Measurements from ENCODE around the gene AUTS2. TPM values are rescaled to one million over a fixed set of nuclear protein-coding genes. Genes with fewer than 3 reads are reported as not detected.

The AUTS2 gene
- total and polyA plus RNA-seq, 2 donors (not counting 1 experiment from before 2014, with no cell fraction given): 0.60 to 9.1 TPM

DNA sequence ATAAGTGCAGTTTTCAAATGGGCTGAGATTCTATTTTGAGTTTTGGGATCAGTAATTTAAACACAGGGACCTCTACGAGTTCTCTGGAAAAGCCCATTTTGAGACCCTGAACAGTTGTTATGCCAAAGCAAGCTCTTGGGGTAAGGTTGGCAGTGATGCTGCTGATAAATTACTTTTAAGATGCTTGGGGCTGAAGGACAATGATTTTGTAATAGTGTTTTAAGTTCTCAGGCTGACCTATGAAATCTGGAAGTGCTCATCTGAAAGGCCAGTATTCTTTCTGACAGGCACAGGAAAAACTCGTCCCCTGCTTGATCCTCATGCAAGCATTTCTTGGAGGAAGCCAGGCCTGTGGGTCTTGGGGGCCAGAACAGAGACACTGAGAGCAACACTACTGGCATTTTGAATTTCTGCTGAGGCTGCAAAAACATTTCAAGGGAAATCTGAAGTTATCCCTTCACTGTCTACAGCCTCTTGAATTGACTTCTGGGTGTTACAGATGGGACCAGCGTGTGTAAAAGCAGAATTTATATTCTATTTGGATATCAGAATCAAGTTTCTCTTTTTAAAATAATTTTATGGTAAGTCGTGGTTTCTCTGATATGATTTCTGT lies 79.7 kb downstream of the AUTS2 start:
- H4K20me1 ChIP-seq (ENCODE audit: control insufficient read depth, extremely low read depth, insufficient read depth, low read length): no peaks in the 10 kb centered on the region
- H2AFZ ChIP-seq (ENCODE audit: low read length): no peak overlapping the region
- H3K4me3 ChIP-seq (replicated peaks in 1 of 4; ENCODE audit: control extremely low read depth in 1 of 4, insufficient read depth in 1 of 4, low read depth in 3 of 4, low read length in 4 of 4): no peak overlapping the region
- no peaks in the 10 kb centered on the region for H3K79me2 ChIP-seq (ENCODE audit: control insufficient read depth, insufficient read depth, low read length)
- H3K9ac ChIP-seq (ENCODE audit: insufficient read depth, low read length): no peak overlapping the region
- no peak for TF ChIP-seq EZH2 (IDR thresholded peaks at IDR 0.05; ENCODE audit: low read length, missing control alignments)
- TF ChIP-seq, protein P1, sequence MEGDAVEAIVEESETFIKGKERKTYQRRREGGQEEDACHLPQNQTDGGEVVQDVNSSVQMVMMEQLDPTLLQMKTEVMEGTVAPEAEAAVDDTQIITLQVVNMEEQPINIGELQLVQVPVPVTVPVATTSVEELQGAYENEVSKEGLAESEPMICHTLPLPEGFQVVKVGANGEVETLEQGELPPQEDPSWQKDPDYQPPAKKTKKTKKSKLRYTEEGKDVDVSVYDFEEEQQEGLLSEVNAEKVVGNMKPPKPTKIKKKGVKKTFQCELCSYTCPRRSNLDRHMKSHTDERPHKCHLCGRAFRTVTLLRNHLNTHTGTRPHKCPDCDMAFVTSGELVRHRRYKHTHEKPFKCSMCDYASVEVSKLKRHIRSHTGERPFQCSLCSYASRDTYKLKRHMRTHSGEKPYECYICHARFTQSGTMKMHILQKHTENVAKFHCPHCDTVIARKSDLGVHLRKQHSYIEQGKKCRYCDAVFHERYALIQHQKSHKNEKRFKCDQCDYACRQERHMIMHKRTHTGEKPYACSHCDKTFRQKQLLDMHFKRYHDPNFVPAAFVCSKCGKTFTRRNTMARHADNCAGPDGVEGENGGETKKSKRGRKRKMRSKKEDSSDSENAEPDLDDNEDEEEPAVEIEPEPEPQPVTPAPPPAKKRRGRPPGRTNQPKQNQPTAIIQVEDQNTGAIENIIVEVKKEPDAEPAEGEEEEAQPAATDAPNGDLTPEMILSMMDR (conservative IDR thresholded peaks at IDR 0.05 in 1 of 2, IDR thresholded peaks at IDR 0.05 in 1 of 2; ENCODE audit: low read depth in 1 of 2, low read length in 2 of 2): no peak
- no peaks in the 10 kb centered on the region for H3K27me3 ChIP-seq (ENCODE audit: control insufficient read depth, insufficient read depth, low read length)
- no peak for DNase-seq (ENCODE audit: low read depth in 2 of 2)
- H3K36me3 ChIP-seq (ENCODE audit: control insufficient read depth, insufficient read depth, low read length): no peaks in the 10 kb centered on the region
- H3K27ac ChIP-seq (ENCODE audit: insufficient read depth, low read length): no peak overlapping the region
- H3K9me3 ChIP-seq (ENCODE audit: control insufficient read depth, insufficient read depth, low read depth, low read length): no peaks in the 10 kb centered on the region
- no peak overlapping the region for H3K4me2 ChIP-seq (ENCODE audit: extremely low read depth, insufficient read depth, low read length)
- H3K4me1 ChIP-seq (ENCODE audit: control insufficient read depth, extremely low read depth, insufficient read depth, low read length): no peaks in the 10 kb centered on the region

DNA sequence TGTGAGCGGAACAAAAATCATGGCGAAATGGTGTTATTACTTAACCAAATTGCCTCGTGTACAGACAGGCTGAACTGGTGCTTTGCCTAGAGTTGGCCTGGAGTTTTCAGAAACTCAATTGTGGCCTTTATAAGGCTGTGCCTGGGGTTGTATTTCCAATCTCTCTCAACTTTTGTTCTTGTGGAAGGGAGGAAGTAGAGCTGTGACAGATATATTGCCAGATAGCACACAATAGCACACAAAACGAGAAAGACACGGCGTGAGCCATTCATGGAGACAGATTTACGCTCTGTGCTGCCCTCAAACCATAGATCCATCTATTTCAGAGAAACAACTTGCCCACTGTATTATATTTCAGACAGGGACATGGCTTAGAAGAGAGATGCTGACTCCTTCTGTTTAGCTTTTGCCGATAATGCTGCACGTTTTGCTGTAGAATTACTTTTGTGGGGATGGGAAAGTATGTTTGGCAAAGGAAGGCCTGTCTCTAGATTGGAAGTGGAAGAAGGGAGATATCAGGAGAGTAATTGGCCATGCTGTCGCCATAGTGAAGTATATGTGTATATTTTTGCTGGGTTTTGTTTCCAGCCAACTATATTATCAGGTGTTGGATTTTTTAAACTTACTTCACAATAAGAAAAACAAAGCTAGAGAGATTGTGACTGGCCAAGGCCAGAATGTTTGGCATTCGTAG lies 80.4 kb downstream of the AUTS2 start:
- H3K79me2 ChIP-seq (ENCODE audit: control insufficient read depth, insufficient read depth, low read length): no peaks in the 10 kb centered on the region
- no peaks in the 10 kb centered on the region for H3K4me1 ChIP-seq (ENCODE audit: control insufficient read depth, extremely low read depth, insufficient read depth, low read length)
- no peak overlapping the region for H3K4me2 ChIP-seq (ENCODE audit: extremely low read depth, insufficient read depth, low read length)
- no peak for DNase-seq (ENCODE audit: low read depth in 2 of 2)
- H3K27ac ChIP-seq (ENCODE audit: insufficient read depth, low read length): no peak overlapping the region
- no peak overlapping the region for H3K4me3 ChIP-seq (replicated peaks in 1 of 4; ENCODE audit: control extremely low read depth in 1 of 4, insufficient read depth in 1 of 4, low read depth in 3 of 4, low read length in 4 of 4)
- H3K36me3 ChIP-seq (ENCODE audit: control insufficient read depth, insufficient read depth, low read length): no peaks in the 10 kb centered on the region
- H3K9me3 ChIP-seq (ENCODE audit: control insufficient read depth, insufficient read depth, low read depth, low read length): no peaks in the 10 kb centered on the region
- no peaks in the 10 kb centered on the region for H3K27me3 ChIP-seq (ENCODE audit: control insufficient read depth, insufficient read depth, low read length)
- H3K9ac ChIP-seq (ENCODE audit: insufficient read depth, low read length): no peak overlapping the region
- no peaks in the 10 kb centered on the region for H4K20me1 ChIP-seq (ENCODE audit: control insufficient read depth, extremely low read depth, insufficient read depth, low read length)
- no peak overlapping the region for H2AFZ ChIP-seq (ENCODE audit: low read length)
- no peak for TF ChIP-seq EZH2 (IDR thresholded peaks at IDR 0.05; ENCODE audit: low read length, missing control alignments)
- TF ChIP-seq, protein P1 (conservative IDR thresholded peaks at IDR 0.05 in 1 of 2, IDR thresholded peaks at IDR 0.05 in 1 of 2; ENCODE audit: low read depth in 1 of 2, low read length in 2 of 2): no peak

DNA sequence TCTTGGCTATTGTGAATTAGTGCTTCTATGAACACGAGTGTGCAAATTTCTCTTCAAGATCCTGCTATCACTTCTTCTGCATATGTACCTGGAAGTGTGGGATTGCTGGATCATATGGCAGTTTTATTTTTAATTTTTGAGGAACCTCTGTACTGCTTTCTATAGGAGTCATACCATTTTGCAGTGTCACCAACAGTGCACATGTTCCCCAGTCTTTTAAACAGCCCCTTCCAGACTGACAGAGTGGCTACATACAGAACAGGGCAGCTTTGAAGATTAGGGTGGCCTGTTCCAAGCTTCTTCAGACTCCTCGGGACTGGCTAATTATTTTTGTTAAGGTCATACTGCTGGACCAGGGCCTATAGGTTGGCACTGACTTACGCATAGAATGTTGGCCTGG lies 82.9 kb downstream of the AUTS2 start:
- no peaks in the 10 kb centered on the region for H3K79me2 ChIP-seq (ENCODE audit: control insufficient read depth, insufficient read depth, low read length)
- H3K9ac ChIP-seq (ENCODE audit: insufficient read depth, low read length): no peak overlapping the region
- no peaks in the 10 kb centered on the region for H3K27me3 ChIP-seq (ENCODE audit: control insufficient read depth, insufficient read depth, low read length)
- no peak for DNase-seq (ENCODE audit: low read depth in 2 of 2)
- no peak overlapping the region for H3K4me3 ChIP-seq (replicated peaks in 1 of 4; ENCODE audit: control extremely low read depth in 1 of 4, insufficient read depth in 1 of 4, low read depth in 3 of 4, low read length in 4 of 4)
- no peak overlapping the region for H2AFZ ChIP-seq (ENCODE audit: low read length)
- TF ChIP-seq, protein P1 (conservative IDR thresholded peaks at IDR 0.05 in 1 of 2, IDR thresholded peaks at IDR 0.05 in 1 of 2; ENCODE audit: low read depth in 1 of 2, low read length in 2 of 2): no peak
- TF ChIP-seq EZH2 (IDR thresholded peaks at IDR 0.05; ENCODE audit: low read length, missing control alignments): no peak
- no peaks in the 10 kb centered on the region for H3K4me1 ChIP-seq (ENCODE audit: control insufficient read depth, extremely low read depth, insufficient read depth, low read length)
- H3K27ac ChIP-seq (ENCODE audit: insufficient read depth, low read length): no peak overlapping the region
- H4K20me1 ChIP-seq (ENCODE audit: control insufficient read depth, extremely low read depth, insufficient read depth, low read length): no peaks in the 10 kb centered on the region
- no peaks in the 10 kb centered on the region for H3K9me3 ChIP-seq (ENCODE audit: control insufficient read depth, insufficient read depth, low read depth, low read length)
- no peak overlapping the region for H3K4me2 ChIP-seq (ENCODE audit: extremely low read depth, insufficient read depth, low read length)
- no peaks in the 10 kb centered on the region for H3K36me3 ChIP-seq (ENCODE audit: control insufficient read depth, insufficient read depth, low read length)
